Measurements from ENCODE around the gene PRKACG. TPM values are rescaled to one million over a fixed set of nuclear protein-coding genes. Genes with fewer than 3 reads are reported as not detected.

The PRKACG gene
- total and polyA plus RNA-seq, 2 experiments from 2014 or later: not detected

- H2AFZ ChIP-seq: no peak overlapping the region
- WGBS, 2 experiments (ENCODE audit: low coverage in 1 of 2, low lambda C conversion rate in 2 of 2, missing lambda C conversion rate in 2 of 2): 20 to 29% methylated on average over 7 of the region's 7 CpGs
- peaks cover 14% of the 10 kb centered on the region for H3K27me3 ChIP-seq (replicated peaks; ENCODE audit: insufficient read depth)
- H3K9me3 ChIP-seq (ENCODE audit: low read depth): no peaks in the 10 kb centered on the region
- DNase-seq: no peak
- no peaks in the 10 kb centered on the region for H3K4me1 ChIP-seq (ENCODE audit: insufficient read depth)
- H3F3A ChIP-seq (ENCODE audit: insufficient read depth): no peaks in the 10 kb centered on the region
- in situ Hi-C loops (cut with MboI): no loop called here
- H3K79me2 ChIP-seq (ENCODE audit: insufficient read depth): no peaks in the 10 kb centered on the region
- H4K20me1 ChIP-seq (ENCODE audit: insufficient read depth): no peaks in the 10 kb centered on the region
- H3K9ac ChIP-seq: no peak overlapping the region
- no peaks in the 10 kb centered on the region for H3K9me2 ChIP-seq (ENCODE audit: insufficient read depth)
- H3K4me2 ChIP-seq (ENCODE audit: unreplicated experiment): no peak overlapping the region
- no peak overlapping the region for H3K27ac ChIP-seq
- H3K4me3 ChIP-seq: no peak overlapping the region
- no peak for TF ChIP-seq EZH2phosphoT487 (IDR thresholded peaks at IDR 0.05; ENCODE audit: insufficient read depth, low read depth)
- no peaks in the 10 kb centered on the region for H3K36me3 ChIP-seq (ENCODE audit: low read depth)
These were observed 9.7 kb upstream of the PRKACG start for GRCh38 chr9:69023650-69024049.

GRCh38 chr9:69020301-69021145 is 6.6 kb upstream of the PRKACG start:
- Histone ChIP-seq H2AFZ (no peak overlapping the region), H3K36me3 (ENCODE audit: low read depth) (no peaks in the 10 kb centered on the region), H3K9ac (no peak overlapping the region), H4K20me1 (ENCODE audit: insufficient read depth) (no peaks in the 10 kb centered on the region), H3K4me3 (no peak overlapping the region), H3K27me3 (replicated peaks; ENCODE audit: insufficient read depth) (peaks cover 14% of the 10 kb centered on the region), H3K4me1 (ENCODE audit: insufficient read depth) (no peaks in the 10 kb centered on the region), H3K4me2 (ENCODE audit: unreplicated experiment) (no peak overlapping the region), H3K27ac (no peak overlapping the region), H3K9me3 (ENCODE audit: low read depth) (no peaks in the 10 kb centered on the region), H3K79me2 (ENCODE audit: insufficient read depth) (no peaks in the 10 kb centered on the region), H3F3A (ENCODE audit: insufficient read depth) (no peaks in the 10 kb centered on the region), H3K9me2 (ENCODE audit: insufficient read depth) (no peaks in the 10 kb centered on the region)
- DNase-seq: no peak
- in situ Hi-C loops (cut with MboI): no loop called here
- TF ChIP-seq EZH2phosphoT487 (IDR thresholded peaks at IDR 0.05; ENCODE audit: insufficient read depth, low read depth): no peak
- no peak for TF ChIP-seq EZH2 (IDR thresholded peaks at IDR 0.05; ENCODE audit: insufficient read depth, poor library complexity, severe bottlenecking)
- 71 to 74% methylated on average over 8 of the region's 8 CpGs for WGBS, 2 experiments (ENCODE audit: low coverage in 1 of 2, low lambda C conversion rate in 2 of 2, missing lambda C conversion rate in 2 of 2)

- no peaks in the 10 kb centered on the region for H4K20me1 ChIP-seq (ENCODE audit: insufficient read depth)
- H3K27ac ChIP-seq: no peak overlapping the region
- H3K27me3 ChIP-seq (replicated peaks; ENCODE audit: insufficient read depth): peaks cover 14% of the 10 kb centered on the region
- H3K9me2 ChIP-seq (ENCODE audit: insufficient read depth): no peaks in the 10 kb centered on the region
- H3K36me3 ChIP-seq (ENCODE audit: low read depth): no peaks in the 10 kb centered on the region
- no peak overlapping the region for H3K4me2 ChIP-seq (ENCODE audit: unreplicated experiment)
- H2AFZ ChIP-seq: no peak overlapping the region
- H3K4me1 ChIP-seq (ENCODE audit: insufficient read depth): no peaks in the 10 kb centered on the region
- no peak for DNase-seq
- TF ChIP-seq EZH2phosphoT487 (IDR thresholded peaks at IDR 0.05; ENCODE audit: insufficient read depth, low read depth) (no peak), EZH2 (IDR thresholded peaks at IDR 0.05; ENCODE audit: insufficient read depth, poor library complexity, severe bottlenecking) (no peak)
- no peaks in the 10 kb centered on the region for H3K9me3 ChIP-seq (ENCODE audit: low read depth)
- WGBS, 2 experiments (ENCODE audit: low coverage in 1 of 2, low lambda C conversion rate in 2 of 2, missing lambda C conversion rate in 2 of 2): 20 to 21% methylated on average over 3 of the region's 3 CpGs
- H3K4me3 ChIP-seq: no peak overlapping the region
- H3K79me2 ChIP-seq (ENCODE audit: insufficient read depth): no peaks in the 10 kb centered on the region
- no peaks in the 10 kb centered on the region for H3F3A ChIP-seq (ENCODE audit: insufficient read depth)
- in situ Hi-C loops (cut with MboI): no loop called here
- H3K9ac ChIP-seq: no peak overlapping the region
These were observed 5.9 kb upstream of the PRKACG start for GRCh38 chr9:69019808-69020207.

GRCh38 chr9:69018737-69019136 is 4.8 kb upstream of the PRKACG start:
- H3K4me3 ChIP-seq: no peak overlapping the region
- no peak for DNase-seq
- H3K36me3 ChIP-seq (ENCODE audit: low read depth): no peaks in the 10 kb centered on the region
- H3K79me2 ChIP-seq (ENCODE audit: insufficient read depth): no peaks in the 10 kb centered on the region
- no peak overlapping the region for H2AFZ ChIP-seq
- no peaks in the 10 kb centered on the region for H4K20me1 ChIP-seq (ENCODE audit: insufficient read depth)
- in situ Hi-C loops (cut with MboI): no loop called here
- 47 to 48% methylated on average over 5 of the region's 5 CpGs for WGBS, 2 experiments (ENCODE audit: low coverage in 1 of 2, low lambda C conversion rate in 2 of 2, missing lambda C conversion rate in 2 of 2)
- H3F3A ChIP-seq (ENCODE audit: insufficient read depth): no peaks in the 10 kb centered on the region
- no peak overlapping the region for H3K9ac ChIP-seq
- H3K9me2 ChIP-seq (ENCODE audit: insufficient read depth): no peaks in the 10 kb centered on the region
- H3K4me2 ChIP-seq (ENCODE audit: unreplicated experiment): no peak overlapping the region
- peaks cover 14% of the 10 kb centered on the region for H3K27me3 ChIP-seq (replicated peaks; ENCODE audit: insufficient read depth)
- no peaks in the 10 kb centered on the region for H3K4me1 ChIP-seq (ENCODE audit: insufficient read depth)
- no peak for TF ChIP-seq EZH2phosphoT487 (IDR thresholded peaks at IDR 0.05; ENCODE audit: insufficient read depth, low read depth)
- no peak for TF ChIP-seq EZH2 (IDR thresholded peaks at IDR 0.05; ENCODE audit: insufficient read depth, poor library complexity, severe bottlenecking)
- no peak overlapping the region for H3K27ac ChIP-seq
- no peaks in the 10 kb centered on the region for H3K9me3 ChIP-seq (ENCODE audit: low read depth)
